Measurements from ENCODE around the gene PRX. TPM values are rescaled to one million over a fixed set of nuclear protein-coding genes. Genes with fewer than 3 reads are reported as not detected.
"Not testable (repeated sequence)": the region's sequence is repeated elsewhere in the genome, so short reads cannot be mapped to it uniquely, and the experiment has no call there.

Gene PRX
- total RNA-seq, 1 donor: 2.0 TPM

- no peak for DNase-seq (ENCODE audit: low read depth)
- TF ChIP-seq CTCF (IDR thresholded peaks at IDR 0.05; ENCODE audit: insufficient read depth, low read length): no peak
- no peak overlapping the region for H3K4me3 ChIP-seq (ENCODE audit: low read depth, low read length)
Measured at GRCh38 chr19:40411958-40412499, 1.1 kb downstream of the PRX start.

GRCh38 chr19:40411125-40411842 lies 1.9 kb downstream of the PRX start:
- TF ChIP-seq CTCF (IDR thresholded peaks at IDR 0.05; ENCODE audit: insufficient read depth, low read length): no peak
- DNase-seq (ENCODE audit: low read depth): no peak
- H3K4me3 ChIP-seq (ENCODE audit: low read depth, low read length): no peak overlapping the region

- H3K4me3 ChIP-seq (ENCODE audit: low read depth, low read length): no peak overlapping the region
- no peak for DNase-seq (ENCODE audit: low read depth)
- TF ChIP-seq CTCF (IDR thresholded peaks at IDR 0.05; ENCODE audit: insufficient read depth, low read length): no peak
Measured at GRCh38 chr19:40410030-40410389, 3.2 kb downstream of the PRX start.

GRCh38 chr19:40408598-40408925 lies 4.6 kb downstream of the PRX start:
- H3K4me3 ChIP-seq (ENCODE audit: low read depth, low read length): not testable (repeated sequence)

GRCh38 chr19:40407714-40408597 lies 5.2 kb downstream of the PRX start:
- no peak overlapping the region for H3K4me3 ChIP-seq (ENCODE audit: low read depth, low read length)
- no peak for DNase-seq (ENCODE audit: low read depth)
- TF ChIP-seq CTCF (IDR thresholded peaks at IDR 0.05; ENCODE audit: insufficient read depth, low read length): no peak

More at GRCh38 chr19:40408598-40408925, 4.6 kb downstream of the PRX start:
- not testable (repeated sequence) for DNase-seq (ENCODE audit: low read depth)

GRCh38 chr19:40403262-40403984 lies 9.8 kb downstream of the PRX start:
- no peak for TF ChIP-seq CTCF (IDR thresholded peaks at IDR 0.05; ENCODE audit: insufficient read depth, low read length)
- DNase-seq (ENCODE audit: low read depth): peak; percentile 82
- peak overlapping the region; percentile 61 for H3K4me3 ChIP-seq (ENCODE audit: low read depth, low read length)

GRCh38 chr19:40400559-40400958 lies 12.6 kb downstream of the PRX start:
- H3K4me3 ChIP-seq (ENCODE audit: low read depth, low read length): no peak overlapping the region
- no peak for TF ChIP-seq CTCF (IDR thresholded peaks at IDR 0.05; ENCODE audit: insufficient read depth, low read length)
- peak; percentile 48 for DNase-seq (ENCODE audit: low read depth)

All from fibroblast of the aortic adventitia (primary cell).